GM21619 (cell line): ENCODE data around the gene FAM136A.
"Not testable (repeated sequence)": the region's sequence is repeated elsewhere in the genome, so short reads cannot be mapped to it uniquely, and the experiment has no call there.

ENCODE experiments used
- ATAC-seq: cut with Tn5 transposase; IDR thresholded peaks from one replicate; pipeline ENCODE4 v1.9.1; 2021; ENCODE audit not compliant: unreplicated experiment

Gene FAM136A

DNA sequence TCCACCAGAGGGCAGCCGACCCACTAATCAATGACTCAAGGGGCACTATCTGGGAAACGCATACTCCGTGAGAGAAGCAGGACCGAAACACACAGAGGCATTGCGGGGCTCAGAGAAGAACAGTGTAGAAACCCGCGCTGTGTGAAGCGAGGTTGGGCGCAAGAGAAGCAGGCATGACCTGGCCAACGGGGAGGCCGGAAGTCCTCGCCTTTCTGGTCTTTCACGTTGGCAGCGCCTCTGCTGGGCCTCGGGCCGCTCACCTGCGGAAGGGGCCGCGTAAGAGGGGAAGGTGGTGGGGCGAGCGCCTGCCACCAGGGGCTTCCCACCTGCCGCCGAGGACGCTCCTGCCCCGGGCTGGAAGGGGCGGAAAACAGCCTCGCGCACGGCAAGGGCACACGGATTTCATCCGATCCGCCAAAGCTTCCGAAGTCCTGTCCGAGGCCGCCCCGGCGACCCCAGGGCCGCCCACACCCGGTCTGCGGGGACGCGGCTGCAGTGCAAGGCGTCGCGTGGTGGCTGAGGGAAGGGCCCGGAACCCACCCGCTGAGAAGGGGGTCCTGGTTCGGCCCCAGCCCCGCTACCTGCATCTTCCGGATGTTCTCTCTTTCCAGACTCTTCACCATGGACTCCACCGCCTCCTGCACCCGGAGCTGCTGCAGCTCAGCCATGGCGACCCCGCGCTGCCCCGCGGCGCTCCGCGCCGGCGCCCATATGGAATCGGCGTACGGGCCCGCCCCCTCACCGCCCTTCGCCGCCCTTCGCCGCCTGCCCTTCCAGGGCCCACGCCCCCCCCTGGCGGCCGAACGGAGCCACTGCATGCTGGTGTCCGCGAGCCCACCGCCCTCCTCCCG, at the start of gene FAM136A:
TSS of gene FAM136A (minus strand) at position 724 of the 851 bp plus-strand sequence. CDS start at position 668, 56 bp downstream.
- ATAC-seq: peak; percentile 72

DNA sequence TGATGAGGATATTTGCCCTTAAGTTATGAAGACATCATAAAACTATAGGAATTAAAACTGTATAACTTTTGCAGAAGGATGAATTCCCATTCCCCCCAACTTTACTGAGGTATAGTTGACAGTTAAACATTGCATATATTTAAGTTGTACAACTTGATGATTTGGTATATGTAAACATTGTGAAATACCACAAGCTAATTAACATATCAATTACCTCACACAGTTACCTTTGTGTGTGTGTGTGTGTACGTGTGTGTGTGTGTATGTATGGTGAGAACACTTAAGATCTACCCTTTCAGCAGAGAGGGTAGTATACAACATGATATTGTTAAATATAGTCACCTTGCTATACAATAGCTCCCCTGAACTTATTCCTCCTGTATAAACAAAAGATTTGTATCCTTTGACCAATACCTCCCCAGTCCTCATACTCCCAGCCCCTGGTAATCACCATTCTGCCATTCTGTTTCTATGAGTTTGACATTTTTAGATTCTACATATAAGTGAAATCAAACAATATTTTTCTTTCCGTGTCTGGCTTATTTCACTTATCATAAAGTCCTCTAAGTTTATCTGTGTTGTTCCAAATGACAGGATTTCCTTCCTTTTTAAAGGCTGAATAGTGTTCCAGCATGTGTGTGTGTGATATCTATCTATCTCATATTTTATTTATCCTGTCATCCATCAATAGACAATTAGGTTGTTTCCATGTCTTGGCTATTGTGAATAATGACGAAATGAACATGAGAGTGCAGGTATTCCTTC, 48.2 kb upstream of the FAM136A start:
- ATAC-seq: no peak

DNA sequence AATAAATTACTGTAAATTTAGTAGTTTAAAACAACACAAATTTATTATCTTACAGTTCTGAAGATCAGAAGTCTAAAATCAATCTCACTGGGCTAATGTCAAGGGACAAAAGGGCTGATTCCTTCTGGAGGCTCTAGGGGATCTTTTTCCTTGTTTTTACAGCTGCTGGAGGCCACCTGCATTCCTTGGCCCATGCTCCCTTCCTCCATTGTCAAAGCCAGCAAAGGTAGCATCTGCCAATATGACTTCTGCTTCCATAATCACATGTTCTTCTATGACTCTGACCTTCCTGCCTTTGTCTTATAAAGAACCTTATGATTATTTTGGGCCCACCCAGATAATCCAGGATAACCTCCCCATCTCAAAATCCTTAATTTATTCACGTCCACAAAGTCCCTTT, 46.0 kb upstream of the FAM136A start:
- ATAC-seq: no peak

DNA sequence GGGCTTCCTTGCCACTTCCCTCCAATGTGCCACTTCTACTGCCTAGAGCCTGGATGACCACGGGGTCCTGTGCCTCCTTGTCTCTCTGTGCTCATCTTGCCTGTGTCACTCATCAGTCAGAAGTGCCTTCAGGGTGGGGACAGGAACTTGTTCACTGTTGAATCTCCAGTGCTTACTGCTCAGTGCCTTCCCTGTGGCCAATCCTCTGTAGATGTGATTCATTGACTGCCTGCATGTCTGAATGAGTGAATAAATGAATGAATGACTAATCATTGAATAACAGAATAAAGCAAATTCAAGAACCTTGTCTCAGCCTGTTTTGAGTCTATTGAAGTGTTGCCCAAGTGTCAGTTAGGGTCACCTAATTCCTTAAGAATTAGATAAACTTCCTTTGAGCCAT, 42.3 kb upstream of the FAM136A start:
- no peak for ATAC-seq

DNA sequence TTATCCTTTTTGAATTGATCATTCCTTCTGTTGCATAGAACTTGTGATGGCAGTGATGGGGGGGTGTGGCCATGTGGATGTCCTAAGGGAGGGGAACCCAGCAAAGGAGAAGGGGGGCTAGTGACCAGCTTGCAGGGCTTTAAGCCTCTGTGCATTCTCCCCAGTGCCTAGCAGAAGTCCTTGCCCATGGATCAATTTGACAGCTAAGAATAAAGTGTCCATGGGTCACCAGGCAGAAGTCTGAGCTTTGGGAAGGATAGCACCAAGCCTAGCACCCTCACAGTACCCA, 39.6 kb upstream of the FAM136A start:
- no peak for ATAC-seq

DNA sequence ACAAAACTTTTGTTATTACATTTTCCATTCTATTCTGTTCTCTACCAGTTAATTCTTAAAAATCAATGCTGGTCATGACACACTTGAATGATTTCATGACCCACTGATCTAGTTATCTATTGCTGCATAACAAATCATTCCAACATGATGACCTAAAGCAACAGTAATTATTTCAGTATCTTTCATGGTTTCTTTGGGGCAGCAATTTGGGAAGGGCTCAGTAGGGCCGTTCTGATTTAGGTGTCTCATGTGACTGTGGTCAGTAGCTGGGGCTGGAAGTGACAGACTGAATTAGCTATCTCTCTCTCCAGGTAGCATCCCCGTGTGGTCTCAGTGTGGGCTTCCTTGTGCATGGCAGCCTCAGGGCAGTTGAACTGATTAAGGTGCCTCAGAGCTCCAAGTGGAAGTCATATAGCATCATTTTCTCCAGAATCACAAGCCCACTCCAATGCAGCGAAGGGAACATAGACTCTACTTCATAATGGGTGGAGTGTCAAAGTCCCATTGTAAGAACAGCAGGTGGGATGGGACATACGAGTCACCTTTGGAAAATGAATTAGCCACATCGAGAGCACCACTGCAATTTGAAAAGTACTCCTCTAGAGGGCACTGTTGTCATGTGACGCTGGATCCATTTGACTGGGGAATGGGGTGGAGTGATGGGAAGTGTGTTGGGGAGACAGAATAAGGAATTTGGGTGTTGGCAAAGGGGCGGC, 39.1 kb upstream of the FAM136A start:
- no peak for ATAC-seq

DNA sequence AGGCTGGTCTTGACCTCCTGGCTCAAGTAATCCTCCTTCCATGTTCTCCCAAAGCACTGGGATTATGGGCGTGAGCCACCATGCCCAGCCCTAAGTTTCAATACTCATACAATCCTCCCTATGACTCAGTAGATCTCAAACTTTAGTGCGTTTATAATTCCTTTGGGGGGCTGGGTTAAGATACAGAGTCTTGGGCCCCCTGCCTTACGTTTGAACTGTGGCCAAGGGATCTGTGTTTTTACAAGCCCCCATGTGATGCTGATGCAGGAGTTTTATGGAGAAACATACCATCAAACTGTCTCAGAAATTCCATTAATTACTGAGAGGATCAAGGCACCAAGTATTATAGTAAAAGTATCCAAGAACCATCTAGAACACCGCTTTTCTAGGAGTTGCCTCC, 38.2 kb upstream of the FAM136A start:
- ATAC-seq: no peak

DNA sequence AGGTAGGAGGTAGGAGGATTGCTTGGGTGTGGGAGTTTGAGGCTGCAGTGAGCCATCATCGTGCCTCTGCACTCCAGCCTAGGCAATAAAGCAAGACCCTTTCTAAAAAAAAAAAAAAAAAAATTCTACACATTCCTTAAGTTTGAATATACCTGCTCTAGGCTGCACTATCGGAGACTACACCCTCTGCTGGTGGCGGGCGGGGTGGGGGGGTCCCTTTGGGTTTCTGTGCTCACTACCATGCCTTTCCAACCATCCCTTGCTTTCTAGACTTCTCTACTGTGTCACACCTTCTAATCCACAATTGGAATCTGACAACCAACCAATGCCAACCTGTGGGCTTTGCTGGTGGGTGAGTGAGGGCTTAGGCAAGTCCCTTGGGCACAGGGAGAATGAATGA, 34.7 kb upstream of the FAM136A start:
- no peak for ATAC-seq

DNA sequence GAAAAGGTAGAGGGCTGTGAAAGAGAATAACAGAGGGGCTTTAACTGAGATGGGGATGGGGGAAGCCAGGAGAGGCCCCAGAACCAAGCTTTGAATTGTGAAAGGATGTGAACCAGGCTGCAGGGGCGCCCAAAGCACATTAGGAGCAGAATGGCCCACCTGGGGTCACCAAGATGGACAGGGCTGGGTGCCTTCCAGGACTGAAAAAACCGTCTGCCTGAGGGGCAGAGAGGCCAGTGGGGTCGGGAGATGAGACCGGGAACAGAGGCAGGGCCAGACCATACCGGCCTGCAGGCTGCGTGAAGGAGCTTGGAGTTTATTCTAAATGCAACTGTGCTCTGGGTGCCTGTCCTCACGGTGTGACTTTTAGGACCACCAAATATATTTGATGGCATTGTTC, 29.1 kb upstream of the FAM136A start:
- no peak for ATAC-seq

DNA sequence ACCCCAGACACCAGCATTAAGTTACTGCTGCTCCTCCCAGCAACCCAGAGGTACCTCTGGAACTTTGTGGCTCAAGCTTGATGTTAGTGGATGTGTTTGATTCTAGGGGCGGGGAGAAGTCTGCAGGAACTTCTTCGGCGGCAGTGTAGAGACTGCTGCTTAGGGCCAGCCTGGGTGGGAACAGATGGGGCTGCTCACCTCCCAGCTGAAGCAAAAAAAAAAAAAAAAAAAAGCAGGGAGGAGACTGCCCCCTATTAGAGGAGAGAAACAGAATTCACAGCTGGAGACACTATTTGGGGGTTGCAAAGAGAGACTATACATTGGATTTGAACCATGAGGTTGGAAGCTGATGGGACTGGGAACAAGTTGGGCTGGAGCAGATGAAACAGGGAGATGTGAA, 28.6 kb upstream of the FAM136A start:
- ATAC-seq: no peak

DNA sequence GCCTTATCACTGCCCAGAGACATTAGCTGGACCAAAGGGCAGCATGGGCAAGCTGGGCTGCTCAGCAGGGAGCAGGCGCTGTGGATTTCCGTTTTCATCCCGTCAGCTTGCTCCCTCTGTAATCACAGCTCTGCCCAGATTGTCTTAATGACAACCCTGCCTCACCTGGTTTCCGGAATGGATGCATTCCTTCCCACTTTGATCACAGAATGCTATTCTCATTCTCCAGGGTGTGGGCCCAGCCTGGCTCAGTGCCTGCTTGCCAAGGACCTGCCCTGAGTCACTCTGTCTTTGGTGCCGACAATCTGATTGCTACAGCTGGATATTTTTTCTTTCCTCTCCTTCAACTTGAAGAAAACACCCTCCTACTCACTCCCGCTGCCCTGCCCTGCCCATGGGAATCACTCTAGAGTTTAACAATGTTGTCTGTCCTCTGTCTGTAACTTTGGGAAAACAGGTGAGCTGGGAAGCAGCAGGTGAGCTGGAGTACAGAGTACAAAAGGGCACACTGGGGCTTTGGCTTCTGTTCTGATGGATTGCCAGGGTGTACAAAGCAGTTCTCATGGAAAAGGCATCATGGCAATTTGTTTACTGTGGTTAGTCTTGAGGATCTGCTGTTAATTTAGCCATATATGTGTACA, 27.2 kb upstream of the FAM136A start:
- ATAC-seq: no peak

DNA sequence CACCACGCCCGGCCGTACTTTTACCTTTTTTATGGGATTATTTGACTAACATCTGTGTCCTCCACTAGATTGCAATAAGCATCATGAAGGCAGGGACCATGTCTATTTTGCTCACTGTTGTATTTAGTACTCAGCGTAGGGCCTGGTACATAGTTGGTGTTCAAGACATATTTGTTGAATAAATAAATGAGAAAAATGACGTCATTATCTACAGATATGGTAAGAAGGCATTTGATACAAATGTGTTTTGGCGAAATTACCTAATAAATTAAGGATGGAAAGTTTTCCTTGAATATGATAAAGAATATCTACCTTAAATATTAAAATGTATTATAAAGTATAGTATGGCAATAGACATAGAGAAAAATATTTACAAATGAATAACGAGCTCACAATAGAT, 24.0 kb upstream of the FAM136A start:
- no peak for ATAC-seq

DNA sequence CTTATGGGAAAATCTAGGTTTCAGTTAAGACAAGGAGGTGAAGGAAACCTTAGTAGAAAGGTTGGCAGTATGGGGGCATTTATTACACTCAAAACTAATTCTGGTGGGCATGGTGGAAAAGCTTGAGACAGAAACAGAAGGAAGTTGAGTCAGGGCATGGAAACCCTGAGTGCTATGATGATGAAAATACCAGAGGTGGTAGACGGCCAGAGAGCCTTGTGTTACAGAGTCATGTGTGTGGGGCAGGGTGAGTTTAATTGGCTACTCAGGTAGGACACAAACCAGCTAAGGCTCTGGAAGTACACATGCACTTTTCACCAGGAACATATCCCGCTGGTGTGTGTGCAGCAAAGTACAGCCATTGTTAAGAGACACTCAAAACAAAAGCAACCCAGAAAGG, 20.7 kb upstream of the FAM136A start:
- no peak for ATAC-seq

DNA sequence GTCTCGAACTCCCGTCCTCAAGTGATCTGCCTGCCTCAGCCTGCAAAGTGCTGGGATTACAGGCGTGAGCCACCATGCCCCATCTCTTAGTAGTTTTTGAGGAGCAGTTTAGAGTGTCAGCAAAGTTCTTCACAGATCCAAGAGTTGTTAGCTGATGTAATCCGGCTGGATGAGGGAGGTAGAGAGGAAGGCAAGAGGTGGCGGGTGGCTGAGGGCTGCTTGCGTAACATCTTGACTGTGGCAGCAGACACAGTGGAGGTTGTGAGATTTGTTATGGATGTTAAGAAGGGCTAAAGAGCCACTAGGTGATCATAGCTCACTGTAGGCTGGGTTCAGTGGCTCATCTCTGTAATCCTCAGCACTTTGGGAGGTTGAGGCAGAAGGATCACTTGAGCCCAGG, 19.5 kb upstream of the FAM136A start:
- ATAC-seq: no peak

DNA sequence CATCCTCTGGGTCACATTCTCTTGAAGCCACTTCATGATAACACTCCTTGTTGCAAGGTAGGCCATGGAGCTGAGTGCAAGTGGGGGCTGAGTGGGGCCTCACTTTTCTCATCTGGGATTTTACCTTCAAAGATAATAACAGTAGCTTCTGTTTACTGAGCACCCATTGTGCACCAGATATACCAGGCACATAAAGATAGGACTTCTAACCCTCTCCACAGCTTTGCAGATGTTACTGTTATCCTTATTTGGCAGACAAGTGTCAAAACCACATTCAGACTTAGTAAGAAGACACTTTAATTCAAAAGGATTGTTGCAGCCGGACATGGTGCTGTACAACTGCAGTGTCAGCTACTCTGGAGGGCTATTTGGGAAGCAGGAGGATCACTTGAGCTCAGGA, 12.8 kb upstream of the FAM136A start:
- no peak for ATAC-seq

DNA sequence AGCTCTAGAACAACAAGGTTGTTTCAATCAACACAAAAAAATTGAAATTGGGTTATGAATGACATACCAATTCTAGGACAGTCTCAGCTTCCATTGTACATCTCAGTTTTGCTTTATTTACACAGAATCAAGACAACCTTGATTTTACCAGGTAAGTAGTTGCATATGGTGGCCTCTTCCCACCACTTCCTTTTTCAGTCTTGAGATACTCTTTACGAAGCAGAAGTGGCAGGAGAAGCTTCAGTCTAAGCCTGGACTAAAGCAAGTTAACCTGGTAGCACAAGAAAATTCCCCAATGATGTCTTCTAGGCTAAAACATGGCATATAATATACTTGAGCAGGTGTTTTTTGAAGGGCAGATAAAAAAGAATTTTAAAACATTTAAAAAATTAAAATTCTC, 10.7 kb upstream of the FAM136A start:
- no peak for ATAC-seq

DNA sequence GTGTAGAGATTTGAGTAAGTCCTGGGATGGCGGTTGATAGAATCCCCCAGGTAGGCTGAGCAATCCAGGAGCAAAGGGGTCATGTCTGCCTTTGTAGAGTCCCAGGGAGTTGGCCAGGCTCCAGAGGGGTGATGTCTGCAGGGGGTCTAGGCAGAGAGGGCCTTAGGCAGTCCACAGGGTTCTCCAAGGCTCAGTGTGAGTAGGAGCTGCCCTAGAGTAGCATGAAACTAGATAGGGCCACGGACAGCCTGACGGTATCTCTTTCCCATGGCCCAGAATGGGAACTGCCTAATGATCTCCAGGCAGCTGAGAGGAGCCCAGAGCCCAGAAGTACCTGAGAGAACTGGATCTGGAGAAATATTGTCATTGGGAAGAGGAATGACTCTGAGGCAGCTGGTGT, 9.0 kb upstream of the FAM136A start:
- ATAC-seq: no peak

DNA sequence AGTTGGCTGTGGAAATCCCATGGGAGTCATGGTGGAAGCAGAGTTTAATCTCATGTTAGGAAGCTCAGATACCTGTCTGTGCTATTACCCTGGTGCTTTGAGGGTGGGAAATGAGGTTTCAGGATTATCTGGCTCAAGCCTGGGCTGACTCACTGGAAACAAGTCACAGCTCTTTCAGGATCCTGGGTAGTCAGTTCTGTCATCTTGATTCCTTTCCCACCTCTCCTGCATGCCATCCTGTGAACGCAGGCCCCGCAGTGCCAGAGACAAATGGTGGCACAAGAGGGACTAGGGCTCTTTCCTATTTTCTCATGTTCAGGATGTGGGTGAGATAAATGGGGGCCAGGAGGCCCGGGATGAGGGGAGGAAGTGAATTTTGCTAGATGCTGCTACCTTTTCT, 3.7 kb upstream of the FAM136A start:
- ATAC-seq: no peak

DNA sequence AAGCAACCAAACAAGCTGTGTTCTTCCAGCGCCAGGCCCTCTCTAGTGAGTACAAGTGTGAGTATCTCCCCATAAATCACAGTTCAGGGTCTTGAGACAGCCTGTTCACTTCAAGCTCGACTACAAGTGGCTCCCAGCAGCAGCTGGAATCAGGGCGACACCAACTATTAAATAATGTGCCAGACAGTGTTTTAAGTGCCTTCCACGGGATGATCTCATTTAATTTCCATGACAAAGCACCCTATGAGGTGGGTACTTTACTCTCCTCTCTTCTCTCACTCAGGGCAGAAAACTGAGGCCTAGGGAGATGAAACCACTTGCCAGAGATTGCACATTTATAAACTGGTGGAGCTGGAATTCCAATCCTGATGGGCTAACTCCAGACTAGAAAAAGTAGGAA, 2.6 kb upstream of the FAM136A start:
- ATAC-seq: no peak

DNA sequence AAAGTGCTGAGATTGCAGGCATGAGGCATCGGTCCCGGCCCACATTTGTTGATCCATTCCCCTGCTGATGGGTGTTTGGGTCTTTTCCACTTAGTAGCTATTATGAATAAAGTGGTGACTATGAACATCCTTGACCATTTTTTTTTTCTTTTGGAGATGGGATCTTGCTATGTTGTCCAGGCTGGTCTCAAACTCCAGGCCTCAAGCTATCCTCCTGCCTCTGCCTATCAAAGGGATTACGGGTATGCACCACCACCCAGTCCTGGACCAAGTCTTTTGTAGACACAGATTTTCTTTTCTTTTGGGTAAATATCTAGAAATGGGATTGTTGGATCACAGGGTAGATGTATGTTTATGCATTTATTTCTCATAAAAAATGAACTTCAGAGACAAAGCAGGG, 1.3 kb upstream of the FAM136A start:
- ATAC-seq: no peak

DNA sequence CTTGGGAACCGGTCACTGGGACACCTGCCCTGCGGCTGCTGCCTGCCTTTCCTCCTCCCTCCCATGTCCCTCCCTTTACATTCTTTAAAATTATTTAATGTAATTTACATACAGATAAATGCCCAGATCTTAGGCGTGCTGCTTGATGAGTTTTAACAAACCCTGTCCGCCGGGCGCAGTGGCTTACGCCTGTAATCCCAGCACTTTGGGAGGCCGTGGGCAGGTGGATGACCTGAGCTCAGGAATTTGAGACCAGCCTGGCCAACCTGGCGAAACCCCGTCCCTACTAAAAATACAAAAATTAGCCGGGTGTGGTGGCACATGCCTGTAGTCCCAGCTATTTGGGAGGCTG, 304 bp upstream of the FAM136A start:
- ATAC-seq: not testable (repeated sequence)
